Uterus (tissue), 4 donors: ENCODE results near the gene NCOA3. TPM values are rescaled to one million over a fixed set of nuclear protein-coding genes. Genes with fewer than 3 reads are reported as not detected.
"Not testable (repeated sequence)": the region's sequence is repeated elsewhere in the genome, so short reads cannot be mapped to it uniquely, and the experiment has no call there.

Experiments
- DNase-seq, 2 donors: peaks; one replicate each; pipeline ENCODE4 v3.0.0-alpha.2; 2019 to 2020
- H3K27ac ChIP-seq, 2 donors: fragments of 200-600 bp; sonication (generic); 1 replicate in 1 of 2; 2 replicates in 1 of 2; pipeline ENCODE4 v1.5.1; 2016 to 2018
- H3K27me3 ChIP-seq, 2 donors: fragments of 200-600 bp; sonication (generic); one replicate each; pipeline ENCODE4 v1.5.1; 2018 to 2019; ENCODE audit warnings: control low read depth in 1 of 2
- H3K36me3 ChIP-seq, 2 donors: fragments of 200-600 bp; sonication (generic); one replicate each; pipeline ENCODE4 v1.5.1; 2019; ENCODE audit warnings: control low read depth in 1 of 2
- H3K4me1 ChIP-seq, 2 donors: fragments of 200-600 bp; sonication (generic); one replicate each; pipeline ENCODE4 v1.5.1; 2018 to 2019; ENCODE audit warnings: control low read depth in 1 of 2
- H3K4me3 ChIP-seq, 2 donors: fragments of 200-600 bp; sonication (generic); 1 replicate in 1 of 2; 2 replicates in 1 of 2; pipeline ENCODE4 v1.5.1; 2018 to 2019; ENCODE audit warnings: mild to moderate bottlenecking in 1 of 2
- H3K9me3 ChIP-seq, 2 donors: fragments of 200-600 bp; sonication (generic); one replicate each; pipeline ENCODE4 v1.5.1; 2019; ENCODE audit warnings: control low read depth in 1 of 2
- CTCF ChIP-seq, 4 experiments: fragments of 200-600 bp in 2 of 4; fragments of 450-650 bp in 2 of 4; sonication (generic) in 2 of 4; IDR thresholded peaks; one replicate each; pipeline ENCODE4 v1.5.1; 2016 to 2019; ENCODE audit warnings: antibody characterized with exemption in 4 of 4, mild to moderate bottlenecking in 2 of 4, moderate library complexity in 1 of 4
- POLR2A ChIP-seq, 2 donors: fragments of 450-650 bp; IDR thresholded peaks; one replicate each; pipeline ENCODE4 v1.6.1; 2016; ENCODE audit warnings: antibody characterized with exemption in 2 of 2, mild to moderate bottlenecking in 1 of 2, moderate library complexity in 1 of 2
- intact Hi-C: fragments of 100-400 bp; cut with DNase I; formaldehyde crosslinking; loops from one replicate; pipeline ENCODE4 v1.15.1; 2023; ENCODE audit warnings: low total_unique reads
- total RNA-seq, 4 donors: library from RNA; depleted of rRNA in 3 of 4; stranded (reverse); fragments of >200 nt in 3 of 4; gene quantifications; one replicate each; pipeline versions ENCODE4 v1.1.0 to v1.2.4, GENCODE V29; 2014 to 2023
- donor health status: DM: yes; HTN: yes; CAD: no.

NCOA3 gene
- total RNA-seq, 4 donors from 2014 or later, result 27.9 to 59.2 (median 44.2) TPM

- Histone ChIP-seq H3K9me3 (no peaks in the 10 kb centered on the region), H3K4me3 (no peak overlapping the region), H3K27me3 (no peaks in the 10 kb centered on the region), H3K4me1 (peaks cover 8% of the 10 kb centered on the region in 2 donors), H3K27ac (peak overlapping the region; percentile 35 to 79), H3K36me3 (no peaks in the 10 kb centered on the region)
- TF ChIP-seq POLR2A (IDR thresholded peaks at IDR 0.05) (no peak), CTCF (IDR thresholded peaks at IDR 0.05) (no peak)
- intact Hi-C loops, result no loop called here
- no peak for DNase-seq
Observed at GRCh38 chr20:47577314-47577713, 75.6 kb downstream of the NCOA3 start.

- TF ChIP-seq CTCF (IDR thresholded peaks at IDR 0.05) (no peak), POLR2A (IDR thresholded peaks at IDR 0.05) (no peak)
- H3K4me1 ChIP-seq, result peaks cover 8% of the 10 kb centered on the region in 2 donors
- DNase-seq, result peak in 1 of 2 donors; percentile 49
- no peaks in the 10 kb centered on the region for H3K9me3 ChIP-seq
- H3K36me3 ChIP-seq, result no peaks in the 10 kb centered on the region
- no peaks in the 10 kb centered on the region for H3K27me3 ChIP-seq
- peak overlapping the region; percentile 4 to 79 for H3K27ac ChIP-seq
- no peak overlapping the region for H3K4me3 ChIP-seq
- intact Hi-C loops, result no loop called here
Observed at GRCh38 chr20:47578543-47578942, 76.9 kb downstream of the NCOA3 start.

GRCh38 chr20:47580686-47581085 lies 79.0 kb downstream of the NCOA3 start:
- H3K4me1 ChIP-seq, DNase-seq, intact Hi-C loops: not testable (repeated sequence)

GRCh38 chr20:47581090-47581489 lies 79.4 kb downstream of the NCOA3 start:
- TF ChIP-seq POLR2A (IDR thresholded peaks at IDR 0.05) (no peak), CTCF (IDR thresholded peaks at IDR 0.05) (no peak)
- DNase-seq, result no peak

More at GRCh38 chr20:47580686-47581085, 79.0 kb downstream of the NCOA3 start:
- H3K4me3 ChIP-seq, H3K27me3 ChIP-seq, H3K9me3 ChIP-seq, H3K36me3 ChIP-seq: not testable (repeated sequence)
- H3K27ac ChIP-seq, result peak overlapping the region in 1 of 2 donors; percentile 79

GRCh38 chr20:47583551-47583950 lies 81.9 kb downstream of the NCOA3 start:
- Histone ChIP-seq H3K27ac (no peak overlapping the region), H3K27me3 (no peaks in the 10 kb centered on the region), H3K9me3 (no peaks in the 10 kb centered on the region), H3K36me3 (no peaks in the 10 kb centered on the region), H3K4me3 (no peak overlapping the region), H3K4me1 (no peaks in the 10 kb centered on the region)
- no peak for TF ChIP-seq CTCF (IDR thresholded peaks at IDR 0.05)
- no peak for TF ChIP-seq POLR2A (IDR thresholded peaks at IDR 0.05)
- DNase-seq, result no peak
- intact Hi-C loops, result no loop called here

More at GRCh38 chr20:47581090-47581489, 79.4 kb downstream of the NCOA3 start:
- intact Hi-C loops, result no loop called here
- no peak overlapping the region for H3K27ac ChIP-seq
- peaks cover 0 to 8% of the 10 kb centered on the region in 2 donors for H3K4me1 ChIP-seq
- H3K36me3 ChIP-seq, result no peaks in the 10 kb centered on the region
- no peak overlapping the region for H3K4me3 ChIP-seq
- no peaks in the 10 kb centered on the region for H3K27me3 ChIP-seq
- H3K9me3 ChIP-seq, result no peaks in the 10 kb centered on the region
